ENCODE results near the gene MYO5A. TPM values are rescaled to one million over a fixed set of nuclear protein-coding genes. Genes with fewer than 3 reads are reported as not detected.

Gene MYO5A
- polyA plus RNA-seq, 1 donor (not counting 4 experiments of a cell fraction or from before 2014, with no cell fraction given), result 53.8 TPM

DNA sequence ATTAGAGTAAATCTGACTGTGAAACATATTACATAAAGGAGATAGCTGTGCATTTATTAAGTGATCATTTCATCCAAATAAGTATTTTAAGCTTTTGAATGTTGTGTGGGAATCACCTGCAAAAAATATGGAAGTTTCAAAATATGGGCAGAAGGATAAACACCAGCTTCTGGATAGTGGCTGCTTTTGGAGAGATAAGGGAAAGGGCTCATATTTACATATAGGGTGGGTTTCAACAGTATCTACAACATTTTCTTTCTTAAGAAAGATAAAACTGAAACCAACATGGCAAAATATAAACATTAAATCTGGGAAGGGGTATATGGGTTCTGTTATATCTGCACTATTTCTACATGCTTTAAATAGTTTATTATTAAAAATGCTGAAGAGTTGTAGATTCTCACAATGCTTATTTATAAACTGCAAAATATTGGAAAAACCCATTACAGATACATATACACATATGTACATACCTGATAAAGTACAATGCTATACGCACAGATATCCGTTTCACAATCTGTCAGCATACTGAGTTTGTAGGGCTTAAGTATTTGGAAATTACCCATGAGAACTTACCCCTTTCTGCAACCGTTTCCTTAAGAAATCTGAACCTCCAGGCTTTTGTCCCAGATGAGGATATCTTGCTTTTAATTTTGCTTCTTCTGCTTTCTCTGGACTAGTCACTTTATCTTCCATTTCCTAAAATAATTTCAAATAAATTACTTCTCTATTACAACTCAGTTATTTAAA is 28.0 kb upstream of the MYO5A start:
- FAIRE-seq, result no peak
- Histone ChIP-seq H3K4me1 (ENCODE audit: control insufficient read depth, extremely low read depth, insufficient read depth, low read length) (peaks cover 33% of the 10 kb centered on the region), H3K27ac (ENCODE audit: control insufficient read depth, insufficient read depth, low read length) (peak overlapping the region; percentile 16)

DNA sequence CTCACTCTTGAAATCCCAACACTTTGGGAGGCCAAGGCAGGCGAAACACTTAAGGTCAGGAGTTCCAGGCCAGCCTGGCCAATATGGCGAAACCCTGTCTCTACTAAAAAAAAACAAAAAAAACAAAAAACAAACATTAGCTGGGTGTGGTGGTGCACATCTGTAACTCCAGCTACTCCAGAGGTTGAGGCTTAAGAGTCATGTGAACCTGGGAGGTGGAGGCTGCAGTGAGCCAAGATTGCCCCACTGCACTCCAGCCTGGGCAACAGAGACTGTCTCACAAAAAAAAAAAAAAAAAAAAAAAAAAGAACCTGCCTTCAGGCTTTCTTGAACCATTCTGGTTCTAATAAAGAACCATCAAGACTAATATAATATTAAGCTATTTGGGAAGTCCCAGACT is 23.6 kb upstream of the MYO5A start:
- TF ChIP-seq, protein P1, sequence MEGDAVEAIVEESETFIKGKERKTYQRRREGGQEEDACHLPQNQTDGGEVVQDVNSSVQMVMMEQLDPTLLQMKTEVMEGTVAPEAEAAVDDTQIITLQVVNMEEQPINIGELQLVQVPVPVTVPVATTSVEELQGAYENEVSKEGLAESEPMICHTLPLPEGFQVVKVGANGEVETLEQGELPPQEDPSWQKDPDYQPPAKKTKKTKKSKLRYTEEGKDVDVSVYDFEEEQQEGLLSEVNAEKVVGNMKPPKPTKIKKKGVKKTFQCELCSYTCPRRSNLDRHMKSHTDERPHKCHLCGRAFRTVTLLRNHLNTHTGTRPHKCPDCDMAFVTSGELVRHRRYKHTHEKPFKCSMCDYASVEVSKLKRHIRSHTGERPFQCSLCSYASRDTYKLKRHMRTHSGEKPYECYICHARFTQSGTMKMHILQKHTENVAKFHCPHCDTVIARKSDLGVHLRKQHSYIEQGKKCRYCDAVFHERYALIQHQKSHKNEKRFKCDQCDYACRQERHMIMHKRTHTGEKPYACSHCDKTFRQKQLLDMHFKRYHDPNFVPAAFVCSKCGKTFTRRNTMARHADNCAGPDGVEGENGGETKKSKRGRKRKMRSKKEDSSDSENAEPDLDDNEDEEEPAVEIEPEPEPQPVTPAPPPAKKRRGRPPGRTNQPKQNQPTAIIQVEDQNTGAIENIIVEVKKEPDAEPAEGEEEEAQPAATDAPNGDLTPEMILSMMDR (optimal IDR thresholded peaks at IDR 0.05 in 1 of 3, IDR thresholded peaks at IDR 0.05 in 1 of 3, conservative IDR thresholded peaks at IDR 0.05 in 1 of 3; ENCODE audit: extremely low read depth in 1 of 3, insufficient read depth in 2 of 3, low read length in 3 of 3), result no peak
- TF ChIP-seq EZH2 (IDR thresholded peaks at IDR 0.05; ENCODE audit: low read length), result no peak
- no peaks in the 10 kb centered on the region for H3K4me1 ChIP-seq (ENCODE audit: control insufficient read depth, extremely low read depth, insufficient read depth, low read length)
- no peak overlapping the region for H2AFZ ChIP-seq (ENCODE audit: control insufficient read depth, low read length)
- H3K36me3 ChIP-seq (ENCODE audit: control insufficient read depth in 2 of 2, extremely low read depth in 1 of 2, insufficient read depth in 2 of 2, low read length in 2 of 2), result peaks cover 5 to 9% of the 10 kb centered on the region in 2 experiments
- no peak for DNase-seq (ENCODE audit: low read depth, low spot score)
- no peaks in the 10 kb centered on the region for H4K20me1 ChIP-seq (ENCODE audit: control insufficient read depth, extremely low read depth, insufficient read depth, low read length)
- H3K4me3 ChIP-seq (ENCODE audit: control insufficient read depth in 2 of 3, extremely low read depth in 1 of 3, insufficient read depth in 2 of 3, low read depth in 1 of 3, low read length in 3 of 3), result no peak overlapping the region
- no peaks in the 10 kb centered on the region for H3K9me1 ChIP-seq (ENCODE audit: control insufficient read depth, extremely low read depth, insufficient read depth, low read length)
- H3K27me3 ChIP-seq (ENCODE audit: control insufficient read depth, extremely low read depth, insufficient read depth, low read length), result no peaks in the 10 kb centered on the region
- no peaks in the 10 kb centered on the region for H3K9me3 ChIP-seq (ENCODE audit: control insufficient read depth, low read depth, low read length)
- peaks cover 43% of the 10 kb centered on the region for H3K79me2 ChIP-seq (ENCODE audit: control insufficient read depth, insufficient read depth, low read length)
- H3K27ac ChIP-seq (ENCODE audit: control insufficient read depth, insufficient read depth, low read length), result no peak overlapping the region
- FAIRE-seq, result no peak
- H3K9ac ChIP-seq (ENCODE audit: control insufficient read depth, extremely low read depth, insufficient read depth, low read length), result no peak overlapping the region
- no peak overlapping the region for H3K4me2 ChIP-seq (ENCODE audit: control insufficient read depth, extremely low read depth, insufficient read depth, low read depth, low read length)
- dilution Hi-C loops (cut with MboI; ENCODE audit: extremely low pct_ligation_motif_present, low sequenced_read_pairs), result no loop called here

More for the DNA sequence above, 28.0 kb upstream of the MYO5A start:
- TF ChIP-seq, protein P1 (optimal IDR thresholded peaks at IDR 0.05 in 1 of 3, IDR thresholded peaks at IDR 0.05 in 1 of 3, conservative IDR thresholded peaks at IDR 0.05 in 1 of 3; ENCODE audit: extremely low read depth in 1 of 3, insufficient read depth in 2 of 3, low read length in 3 of 3), result no peak
- no peak for TF ChIP-seq EZH2 (IDR thresholded peaks at IDR 0.05; ENCODE audit: low read length)
- peaks cover 5 to 7% of the 10 kb centered on the region in 2 experiments for H3K36me3 ChIP-seq (ENCODE audit: control insufficient read depth in 2 of 2, extremely low read depth in 1 of 2, insufficient read depth in 2 of 2, low read length in 2 of 2)
- peaks cover 79% of the 10 kb centered on the region for H3K79me2 ChIP-seq (ENCODE audit: control insufficient read depth, insufficient read depth, low read length)
- H3K9me3 ChIP-seq (ENCODE audit: control insufficient read depth, low read depth, low read length), result no peaks in the 10 kb centered on the region
- no peak for DNase-seq (ENCODE audit: low read depth, low spot score)
- no peak overlapping the region for H3K4me3 ChIP-seq (ENCODE audit: control insufficient read depth in 2 of 3, extremely low read depth in 1 of 3, insufficient read depth in 2 of 3, low read depth in 1 of 3, low read length in 3 of 3)
- no peaks in the 10 kb centered on the region for H3K27me3 ChIP-seq (ENCODE audit: control insufficient read depth, extremely low read depth, insufficient read depth, low read length)
- H2AFZ ChIP-seq (ENCODE audit: control insufficient read depth, low read length), result no peak overlapping the region
- H3K4me2 ChIP-seq (ENCODE audit: control insufficient read depth, extremely low read depth, insufficient read depth, low read depth, low read length), result no peak overlapping the region
- no peak overlapping the region for H3K9ac ChIP-seq (ENCODE audit: control insufficient read depth, extremely low read depth, insufficient read depth, low read length)
- dilution Hi-C loops (cut with MboI; ENCODE audit: extremely low pct_ligation_motif_present, low sequenced_read_pairs), result no loop called here
- no peaks in the 10 kb centered on the region for H4K20me1 ChIP-seq (ENCODE audit: control insufficient read depth, extremely low read depth, insufficient read depth, low read length)
- no peaks in the 10 kb centered on the region for H3K9me1 ChIP-seq (ENCODE audit: control insufficient read depth, extremely low read depth, insufficient read depth, low read length)
